Esophagus squamous epithelium (tissue), 5 donors: ENCODE results near the gene STAT3. TPM values are rescaled to one million over a fixed set of nuclear protein-coding genes. Genes with fewer than 3 reads are reported as not detected.
A peak's percentile ranks its signal among the peaks of the same experiment; 100 is the strongest.

Experiments
- DNase-seq: peaks from one replicate; lab custom pipeline; 2025; lab: John Stamatoyannopoulos, UW
- H3K27ac ChIP-seq, 4 donors: fragments of 200-600 bp; sonication (generic); one replicate each; pipeline ENCODE4 v1.5.1; 2016 to 2019; ENCODE audit warnings: mild to moderate bottlenecking in 1 of 4
- H3K27me3 ChIP-seq, 4 donors: fragments of 200-600 bp; sonication (generic); 1 replicate in 3 of 4; 2 replicates in 1 of 4; pipeline versions ENCODE4 v1.5.1 to v1.6.0; 2017 to 2021; ENCODE audit warnings: antibody characterized with exemption in 1 of 4
- H3K36me3 ChIP-seq, 3 donors: fragments of 200-600 bp; sonication (generic); one replicate each; pipeline ENCODE4 v1.5.1; 2016 to 2019
- H3K4me1 ChIP-seq, 3 donors: fragments of 200-600 bp; sonication (generic); one replicate each; pipeline ENCODE4 v1.5.1; 2017 to 2019
- H3K4me3 ChIP-seq, 4 donors: fragments of 200-600 bp; sonication (generic); 1 replicate in 3 of 4; 2 replicates in 1 of 4; pipeline ENCODE4 v1.5.1; 2016 to 2019; ENCODE audit warnings: mild to moderate bottlenecking in 2 of 4, moderate library complexity in 1 of 4
- H3K9me3 ChIP-seq, 3 donors: fragments of 200-600 bp; sonication (generic); one replicate each; pipeline ENCODE4 v1.5.1; 2016 to 2019
- CTCF ChIP-seq, 6 experiments: fragments of 450-650 bp in 4 of 6; fragments of 200-600 bp in 2 of 6; sonication (generic) in 2 of 6; IDR thresholded peaks; one replicate each; pipeline ENCODE4 v1.5.1; 2016 to 2019; ENCODE audit warnings: antibody characterized with exemption in 6 of 6, mild to moderate bottlenecking in 4 of 6, moderate library complexity in 4 of 6
- POLR2A ChIP-seq, 4 donors: fragments of 450-650 bp; IDR thresholded peaks; one replicate each; pipeline ENCODE4 v1.6.1; 2017; ENCODE audit warnings: antibody characterized with exemption in 4 of 4, mild to moderate bottlenecking in 4 of 4, moderate library complexity in 3 of 4
- WGBS, 2 donors: methylation state at CpG; one replicate each; pipeline ENCODE4 v1.1.5; 2018; 5-methylcytosine and 5-hydroxymethylcytosine counted together
- intact Hi-C: fragments of 100-400 bp; cut with DNase I; formaldehyde crosslinking; loops from one replicate; pipeline ENCODE4 v1.15.0; 2022
- total RNA-seq, 4 donors: library from RNA; depleted of rRNA; stranded (reverse); fragments of >200 nt; gene quantifications; one replicate each; pipeline ENCODE4 v1.1.0, GENCODE V29; 2016
- donor health status: DM: yes; HTN: yes; CAD: no.

Gene STAT3
- total RNA-seq, 4 donors from 2014 or later = 137 to 229 (median 176) TPM

- H3K9me3 ChIP-seq = no peaks in the 10 kb centered on the region
- peaks cover 18 to 77% (median 28%) of the 10 kb centered on the region in 3 donors for H3K4me1 ChIP-seq
- peak overlapping the region; percentile 62 to 85 (median 80) for H3K27ac ChIP-seq
- H3K4me3 ChIP-seq = no peak overlapping the region
- no peak for TF ChIP-seq POLR2A (IDR thresholded peaks at IDR 0.05)
- peak in 5 of 6 experiments; percentile 51 to 87 (median 83) for TF ChIP-seq CTCF (IDR thresholded peaks at IDR 0.05)
- H3K36me3 ChIP-seq = no peaks in the 10 kb centered on the region
- WGBS, 2 donors = 18% methylated on average over 4 of the region's 4 CpGs
- no peak for DNase-seq
- intact Hi-C loops = loop anchor here (10.0 kb wide), 1 partner anchor 86 kb away; no protein-coding TSS in a partner anchor
- peaks cover 0 to 4% (median 0%) of the 10 kb centered on the region in 4 donors for H3K27me3 ChIP-seq
These were observed 40.1 kb upstream of the STAT3 start for GRCh38 chr17:42428141-42428944.

GRCh38 chr17:42424991-42425610 lies 36.9 kb upstream of the STAT3 start:
- no peaks in the 10 kb centered on the region for H3K36me3 ChIP-seq
- peaks cover 13 to 82% (median 28%) of the 10 kb centered on the region in 3 donors for H3K4me1 ChIP-seq
- TF ChIP-seq POLR2A (IDR thresholded peaks at IDR 0.05) (no peak), CTCF (IDR thresholded peaks at IDR 0.05) (no peak)
- peaks cover 0 to 18% (median 0%) of the 10 kb centered on the region in 4 donors for H3K27me3 ChIP-seq
- intact Hi-C loops = loop anchor here (10.0 kb wide), 1 partner anchor 90 kb away; no protein-coding TSS in a partner anchor
- H3K4me3 ChIP-seq = no peak overlapping the region
- WGBS, 2 donors = 56 to 57% methylated on average over 3 to 4 of the region's 4 CpGs
- DNase-seq = no peak
- peak overlapping the region in 3 of 4 donors; percentile 30 to 97 (median 39) for H3K27ac ChIP-seq
- H3K9me3 ChIP-seq = no peaks in the 10 kb centered on the region

- H3K36me3 ChIP-seq = no peaks in the 10 kb centered on the region
- peaks cover 15 to 82% (median 36%) of the 10 kb centered on the region in 3 donors for H3K4me1 ChIP-seq
- WGBS, 2 donors = 50 to 58% methylated on average over 10 of the region's 11 CpGs
- no peaks in the 10 kb centered on the region for H3K9me3 ChIP-seq
- peak overlapping the region in 3 of 4 donors; percentile 85 to 95 (median 88) for H3K4me3 ChIP-seq
- no peak for TF ChIP-seq CTCF (IDR thresholded peaks at IDR 0.05)
- no peak for TF ChIP-seq POLR2A (IDR thresholded peaks at IDR 0.05)
- peak overlapping the region; percentile 91 to 99 (median 96) for H3K27ac ChIP-seq
- DNase-seq = no peak
- intact Hi-C loops = loop anchor here (10.0 kb wide), 1 partner anchor 91 kb away; no protein-coding TSS in a partner anchor
- peaks cover 0 to 18% (median 0%) of the 10 kb centered on the region in 4 donors for H3K27me3 ChIP-seq
These were observed 35.5 kb upstream of the STAT3 start for GRCh38 chr17:42423766-42424165.

- intact Hi-C loops = loop anchor here (10.0 kb wide), 1 partner anchor 92 kb away; no protein-coding TSS in a partner anchor
- H3K9me3 ChIP-seq = no peaks in the 10 kb centered on the region
- H3K4me3 ChIP-seq = peak within 1 kb of the TSS; percentile 59 to 95 (median 86)
- DNase-seq = peak; percentile 49
- TF ChIP-seq CTCF (IDR thresholded peaks at IDR 0.05) (no peak), POLR2A (IDR thresholded peaks at IDR 0.05) (peak in 2 of 4 donors; percentile 95 to 96)
- H3K27me3 ChIP-seq = peaks cover 0 to 18% (median 0%) of the 10 kb centered on the region in 4 donors
- H3K36me3 ChIP-seq = no peaks in the 10 kb centered on the region
- 2 to 8% methylated on average over 13 to 22 of the region's 58 CpGs for WGBS, 2 donors
- peaks cover 11 to 82% (median 33%) of the 10 kb centered on the region in 3 donors for H3K4me1 ChIP-seq
- H3K27ac ChIP-seq = peak within 1 kb of the TSS; percentile 91 to 99 (median 96)
These were observed 34.9 kb upstream of the STAT3 start, which contains the start of gene CAVIN1 for GRCh38 chr17:42422958-42423712. TSS of gene CAVIN1 (minus strand) at chr17:42423256. CDS start at chr17:42423097, 159 bp downstream.
